CD14-positive monocyte (primary cell): ENCODE data around the gene CDX2. TPM values are rescaled to one million over a fixed set of nuclear protein-coding genes. Genes with fewer than 3 reads are reported as not detected.
"Not testable (repeated sequence)": the region's sequence is repeated elsewhere in the genome, so short reads cannot be mapped to it uniquely, and the experiment has no call there.

Source experiments
- DNase-seq, 3 donors: peaks; one replicate each; pipeline ENCODE4 v3.0.0-alpha.2; 2011 to 2022
- H2AFZ ChIP-seq: 2 replicates; pipeline ENCODE4 v1.6.0; 2012; ENCODE audit warnings: mild to moderate bottlenecking, low read depth, low read length, inconsistent platforms; ENCODE audit not compliant: insufficient read depth, poor library complexity, severe bottlenecking
- H3K27ac ChIP-seq, 2 donors: 1 replicate in 1 of 2; 2 replicates in 1 of 2; pipeline ENCODE4 v1.5.1; 2012 to 2013; ENCODE audit warnings: low read length in 2 of 2, control low read depth in 1 of 2, inconsistent platforms in 1 of 2, low read depth in 1 of 2, mild to moderate bottlenecking in 1 of 2
- H3K27me3 ChIP-seq, 2 donors: one replicate each; pipeline versions ENCODE4 v1.6.0 to v1.6.1; 2011 to 2013; ENCODE audit warnings: low read length in 2 of 2; ENCODE audit not compliant: control insufficient read depth in 2 of 2, insufficient read depth in 2 of 2
- H3K36me3 ChIP-seq, 2 donors: replicated peaks in 1 of 2; 1 replicate in 1 of 2; 2 replicates in 1 of 2; pipeline versions ENCODE4 v1.5.1 to v1.6.1; 2012 to 2013; ENCODE audit warnings: low read length in 2 of 2, control low read depth in 1 of 2, inconsistent platforms in 1 of 2, mild to moderate bottlenecking in 1 of 2; ENCODE audit not compliant: insufficient read depth in 2 of 2, control insufficient read depth in 1 of 2
- H3K4me1 ChIP-seq, 2 donors: 1 replicate in 1 of 2; 2 replicates in 1 of 2; pipeline versions ENCODE4 v1.5.1 to v1.6.1; 2012 to 2013; ENCODE audit warnings: low read length in 2 of 2, control low read depth in 1 of 2, inconsistent platforms in 1 of 2, mild to moderate bottlenecking in 1 of 2, moderate library complexity in 1 of 2; ENCODE audit not compliant: insufficient read depth in 2 of 2, control insufficient read depth in 1 of 2
- H3K4me2 ChIP-seq: replicated peaks from 2 replicates; pipeline ENCODE3; 2012; ENCODE audit warnings: low read length, moderate library complexity, mild to moderate bottlenecking; ENCODE audit not compliant: poor library complexity, severe bottlenecking; ENCODE audit errors: extremely low read depth
- H3K4me3 ChIP-seq, 3 experiments: fragments of 200-600 bp in 1 of 3; sonication (generic) in 1 of 3; replicated peaks in 1 of 3; 1 replicate in 2 of 3; 2 replicates in 1 of 3; pipeline ENCODE4 v1.5.1; 2011 to 2013; ENCODE audit warnings: low read length in 3 of 3, mild to moderate bottlenecking in 3 of 3, control low read depth in 2 of 3, low read depth in 2 of 3, inconsistent platforms in 1 of 3, moderate library complexity in 1 of 3
- H3K79me2 ChIP-seq: 2 replicates; pipeline ENCODE4 v1.6.0; 2012; ENCODE audit warnings: mild to moderate bottlenecking, control low read depth, inconsistent platforms, low read length, moderate library complexity; ENCODE audit not compliant: insufficient read depth
- H3K9ac ChIP-seq: 2 replicates; pipeline ENCODE4 v1.6.0; 2017; ENCODE audit warnings: low read length, mild to moderate bottlenecking; ENCODE audit not compliant: insufficient read depth, poor library complexity, severe bottlenecking
- H3K9me3 ChIP-seq, 2 donors: replicated peaks in 1 of 2; 1 replicate in 1 of 2; 2 replicates in 1 of 2; pipeline versions ENCODE4 v1.5.1 to v1.6.1; 2012 to 2013; ENCODE audit warnings: low read length in 2 of 2, control low read depth in 1 of 2; ENCODE audit not compliant: control insufficient read depth in 1 of 2, insufficient read depth in 1 of 2
- H4K20me1 ChIP-seq: 2 replicates; pipeline ENCODE4 v1.6.0; 2012; ENCODE audit warnings: mild to moderate bottlenecking, low read length, control low read depth, moderate library complexity; ENCODE audit not compliant: insufficient read depth
- H3K27ac Mint-ChIP-seq, 7 donors: one replicate each; pipeline ENCODE4 v1.8.0; 2020; ENCODE audit warnings: mild to moderate bottlenecking in 7 of 7, mixed read lengths in 7 of 7, moderate library complexity in 6 of 7, inconsistent platforms in 2 of 7
- H3K27me3 Mint-ChIP-seq, 3 donors: one replicate each; pipeline ENCODE4 v1.8.0; 2021 to 2022; ENCODE audit warnings: low read depth in 3 of 3, mild to moderate bottlenecking in 3 of 3, mixed read lengths in 3 of 3, moderate library complexity in 3 of 3, inconsistent platforms in 1 of 3
- H3K36me3 Mint-ChIP-seq, 2 donors: one replicate each; pipeline ENCODE4 v1.8.0; 2020; ENCODE audit warnings: mixed read lengths in 2 of 2, inconsistent platforms in 1 of 2, mild to moderate bottlenecking in 1 of 2
- H3K4me1 Mint-ChIP-seq: one replicate; pipeline ENCODE4 v1.8.0; 2020; ENCODE audit warnings: mild to moderate bottlenecking, mixed read lengths
- H3K4me3 Mint-ChIP-seq, 2 donors: one replicate each; pipeline ENCODE4 v1.8.0; 2020; ENCODE audit warnings: mild to moderate bottlenecking in 2 of 2, mixed read lengths in 2 of 2, moderate library complexity in 1 of 2
- H3K9me3 Mint-ChIP-seq, 7 donors: one replicate each; pipeline ENCODE4 v1.8.0; 2020 to 2022; ENCODE audit warnings: mixed read lengths in 7 of 7, mild to moderate bottlenecking in 6 of 7, moderate library complexity in 6 of 7, inconsistent platforms in 2 of 7
- WGBS: methylation state at CpG from one replicate; pipeline ENCODE4 v1.1.5; 2013; ENCODE audit warnings: missing lambda C conversion rate; ENCODE audit not compliant: insufficient coverage; 5-methylcytosine and 5-hydroxymethylcytosine counted together
- intact Hi-C, 2 donors: fragments of 100-400 bp; cut with micrococcal nuclease; formaldehyde crosslinking; loops; one replicate each; pipeline versions ENCODE4 v1.15.0 to v1.15.1; 2023
- polyA plus RNA-seq, 3 donors: library from polyadenylated mRNA; depleted of rRNA in 1 of 3; unstranded in 2 of 3; stranded (reverse) in 1 of 3; fragments of 300-500 nt in 2 of 3; fragments of >200 nt in 1 of 3; fragmentation: Illumina TruSeq in 2 of 3; gene quantifications; 1 replicate in 2 of 3; 2 replicates in 1 of 3; pipeline ENCODE4 v1.2.3, GENCODE V29; 2012 to 2021
- TF ChIP-seq, protein P1 (sequence below): fragments of 200-600 bp; IDR thresholded peaks from one replicate; pipeline ENCODE4 v1.8.0; 2022; ENCODE audit warnings: antibody characterized with exemption, mild to moderate bottlenecking

CDX2 gene
- polyA plus RNA-seq, 3 donors: not detected

DNA sequence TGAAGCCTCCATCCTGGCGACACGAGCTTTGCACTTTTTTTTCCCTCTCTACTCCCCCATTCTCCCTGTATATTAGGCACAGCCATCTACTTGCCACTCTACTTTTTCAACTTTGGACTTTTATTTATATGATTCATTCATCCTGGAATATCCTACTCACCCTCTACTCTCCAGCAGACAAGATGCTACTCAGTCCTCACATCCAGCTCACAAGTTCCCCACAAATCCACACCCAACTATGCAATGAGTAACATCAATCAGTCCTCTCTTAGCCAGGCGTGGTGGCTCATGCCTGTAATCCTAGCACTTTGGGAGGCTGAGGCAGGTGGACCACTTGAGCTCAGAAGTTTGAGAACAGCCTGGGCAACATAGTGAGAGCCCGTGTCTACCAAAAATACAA lies 43.3 kb upstream of the CDX2 start:
- Mint-ChIP-seq H3K9me3 (no peaks in the 10 kb centered on the region), H3K27ac (peak overlapping the region in 2 of 7 donors; percentile 13 to 54), H3K4me3 (no peak overlapping the region), H3K36me3 (peaks cover 16 to 33% of the 10 kb centered on the region in 2 donors), H3K4me1 (peaks cover 10% of the 10 kb centered on the region), H3K27me3 (peaks cover 0 to 1% (median 1%) of the 10 kb centered on the region in 3 donors)
- no peak overlapping the region for H3K9ac ChIP-seq
- intact Hi-C loops: no loop called here
- 90% methylated on average over 2 of the region's 4 CpGs for WGBS
- H3K9me3 ChIP-seq: no peaks in the 10 kb centered on the region
- H3K79me2 ChIP-seq: no peaks in the 10 kb centered on the region
- H4K20me1 ChIP-seq: no peaks in the 10 kb centered on the region
- no peak overlapping the region for H3K4me3 ChIP-seq
- TF ChIP-seq, protein P1, sequence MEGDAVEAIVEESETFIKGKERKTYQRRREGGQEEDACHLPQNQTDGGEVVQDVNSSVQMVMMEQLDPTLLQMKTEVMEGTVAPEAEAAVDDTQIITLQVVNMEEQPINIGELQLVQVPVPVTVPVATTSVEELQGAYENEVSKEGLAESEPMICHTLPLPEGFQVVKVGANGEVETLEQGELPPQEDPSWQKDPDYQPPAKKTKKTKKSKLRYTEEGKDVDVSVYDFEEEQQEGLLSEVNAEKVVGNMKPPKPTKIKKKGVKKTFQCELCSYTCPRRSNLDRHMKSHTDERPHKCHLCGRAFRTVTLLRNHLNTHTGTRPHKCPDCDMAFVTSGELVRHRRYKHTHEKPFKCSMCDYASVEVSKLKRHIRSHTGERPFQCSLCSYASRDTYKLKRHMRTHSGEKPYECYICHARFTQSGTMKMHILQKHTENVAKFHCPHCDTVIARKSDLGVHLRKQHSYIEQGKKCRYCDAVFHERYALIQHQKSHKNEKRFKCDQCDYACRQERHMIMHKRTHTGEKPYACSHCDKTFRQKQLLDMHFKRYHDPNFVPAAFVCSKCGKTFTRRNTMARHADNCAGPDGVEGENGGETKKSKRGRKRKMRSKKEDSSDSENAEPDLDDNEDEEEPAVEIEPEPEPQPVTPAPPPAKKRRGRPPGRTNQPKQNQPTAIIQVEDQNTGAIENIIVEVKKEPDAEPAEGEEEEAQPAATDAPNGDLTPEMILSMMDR: no peak
- H3K27ac ChIP-seq: no peak overlapping the region
- no peaks in the 10 kb centered on the region for H3K4me1 ChIP-seq
- no peak overlapping the region for H2AFZ ChIP-seq
- no peak overlapping the region for H3K4me2 ChIP-seq
- H3K27me3 ChIP-seq: no peaks in the 10 kb centered on the region
- DNase-seq: no peak
- H3K36me3 ChIP-seq: peaks cover 10 to 51% of the 10 kb centered on the region in 2 donors

DNA sequence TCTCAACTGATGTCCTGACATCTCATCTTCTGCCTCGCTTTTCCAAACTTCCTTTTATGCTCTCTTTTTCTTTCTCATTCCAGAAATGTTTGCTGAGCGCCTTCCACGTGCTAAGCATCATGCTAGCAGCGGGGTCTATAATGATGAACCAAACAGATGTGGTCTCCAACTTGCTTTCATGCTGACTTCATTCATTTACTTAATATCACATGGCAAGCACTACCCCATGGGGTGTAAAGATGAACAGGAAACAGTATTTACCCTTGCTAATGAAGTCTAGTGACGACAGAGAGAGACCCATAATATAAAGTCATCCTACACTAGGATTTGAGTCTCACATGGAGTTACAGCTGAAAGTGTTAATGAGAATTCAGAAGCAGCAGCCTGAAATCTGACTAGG lies 40.9 kb upstream of the CDX2 start:
- H3K36me3 Mint-ChIP-seq: peaks cover 16 to 35% of the 10 kb centered on the region in 2 donors
- Histone ChIP-seq H4K20me1 (no peaks in the 10 kb centered on the region), H3K9ac (no peak overlapping the region), H3K4me3 (no peak overlapping the region), H3K36me3 (peaks cover 4 to 43% of the 10 kb centered on the region in 2 donors), H3K4me2 (no peak overlapping the region), H3K27ac (no peak overlapping the region), H3K9me3 (no peaks in the 10 kb centered on the region), H2AFZ (no peak overlapping the region), H3K4me1 (no peaks in the 10 kb centered on the region), H3K79me2 (no peaks in the 10 kb centered on the region), H3K27me3 (no peaks in the 10 kb centered on the region)
- H3K27ac Mint-ChIP-seq: no peak overlapping the region
- no peak for DNase-seq
- TF ChIP-seq, protein P1: no peak
- intact Hi-C loops: no loop called here
- no peaks in the 10 kb centered on the region for H3K9me3 Mint-ChIP-seq
- peaks cover 0 to 1% (median 1%) of the 10 kb centered on the region in 3 donors for H3K27me3 Mint-ChIP-seq
- 100% methylated on average over 1 of the region's 5 CpGs for WGBS
- H3K4me1 Mint-ChIP-seq: peaks cover 10% of the 10 kb centered on the region
- no peak overlapping the region for H3K4me3 Mint-ChIP-seq

DNA sequence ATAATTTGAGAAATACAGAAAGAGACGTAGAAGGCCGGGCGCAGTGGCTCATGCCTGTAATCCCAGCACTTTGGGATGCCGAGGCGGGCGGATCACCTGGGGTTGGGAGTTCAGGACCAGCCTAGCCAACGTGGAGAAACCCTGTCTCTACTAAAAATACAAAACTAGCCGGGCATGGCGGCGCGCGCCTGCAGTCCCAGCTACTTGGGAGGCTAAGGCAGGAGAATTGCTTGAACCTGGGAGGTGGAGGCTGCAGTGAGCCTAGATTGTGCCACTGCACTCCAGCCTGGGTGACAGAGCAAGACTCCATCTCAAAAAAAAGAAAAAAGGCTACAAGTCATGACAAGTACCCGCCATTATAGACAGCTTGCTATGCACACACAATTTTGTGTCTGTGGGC lies 35.9 kb upstream of the CDX2 start:
- no CpG with 5 or more reads among the region's 13 CpGs for WGBS
- H3K4me2 ChIP-seq, H3K27ac ChIP-seq, H3K4me1 ChIP-seq, H3K9ac ChIP-seq, H3K4me1 Mint-ChIP-seq, H2AFZ ChIP-seq, H3K27ac Mint-ChIP-seq, H4K20me1 ChIP-seq, H3K79me2 ChIP-seq, H3K9me3 Mint-ChIP-seq, H3K27me3 ChIP-seq, H3K4me3 ChIP-seq, intact Hi-C loops, H3K27me3 Mint-ChIP-seq, H3K9me3 ChIP-seq, DNase-seq, H3K4me3 Mint-ChIP-seq: not testable (repeated sequence)
- H3K36me3 ChIP-seq: peaks cover 2 to 17% of the 10 kb centered on the region in 2 donors
- peaks cover 14 to 22% of the 10 kb centered on the region in 2 donors for H3K36me3 Mint-ChIP-seq
